ENCODE measurements around the gene LONRF3.
A peak's percentile ranks its signal among the peaks of the same experiment; 100 is the strongest.

LONRF3 gene

DNA sequence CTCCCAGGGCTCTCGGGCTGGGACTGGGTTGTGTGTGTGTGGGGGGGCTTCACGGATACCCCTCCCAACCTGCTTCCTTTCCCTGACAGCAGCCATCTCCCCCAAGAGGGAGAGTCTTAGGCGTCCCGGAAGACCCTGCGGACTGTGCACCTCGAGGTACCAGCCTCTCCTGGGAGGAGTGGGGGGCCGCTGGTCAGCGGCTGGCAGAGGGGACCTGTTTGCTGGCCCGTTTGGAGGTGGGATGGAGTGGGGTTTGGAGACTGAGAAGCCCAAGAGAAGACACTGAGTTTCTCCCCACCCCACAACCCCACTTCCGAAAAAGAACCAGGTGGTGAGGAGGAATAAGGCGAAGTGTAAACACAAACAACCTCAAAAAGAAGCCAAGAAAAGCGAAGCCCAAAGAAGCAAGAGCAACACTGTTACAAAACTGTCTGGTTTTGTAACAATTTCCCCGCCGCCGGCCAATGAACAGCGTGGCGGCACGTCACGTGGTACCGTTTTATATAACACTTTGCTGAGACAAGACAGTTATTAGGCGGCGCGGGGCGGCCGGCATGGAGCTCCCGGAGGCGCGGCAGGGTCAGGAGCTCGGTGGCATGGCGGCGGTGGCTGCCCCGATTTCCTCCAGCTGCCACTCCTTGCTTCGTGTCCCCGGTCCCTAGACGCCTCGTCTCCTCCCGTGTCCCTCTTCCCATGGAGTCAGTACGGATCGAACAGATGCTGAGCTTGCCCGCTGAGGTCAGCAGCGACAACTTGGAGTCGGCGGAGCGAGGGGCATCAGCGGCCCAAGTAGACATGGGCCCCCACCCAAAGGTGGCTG is at the start of gene LONRF3:
Gene LONRF3, plus strand, starts transcription at position 531 of the 820 bp plus-strand sequence. Its CDS starts 163 bp downstream, at position 694.
- DNase-seq (ENCODE audit: low read depth), result peak; percentile 33

- no peak for DNase-seq (ENCODE audit: low read depth)
Measured at GRCh38 chrX:118928151-118928550, 46.3 kb upstream of the LONRF3 start.

DNA sequence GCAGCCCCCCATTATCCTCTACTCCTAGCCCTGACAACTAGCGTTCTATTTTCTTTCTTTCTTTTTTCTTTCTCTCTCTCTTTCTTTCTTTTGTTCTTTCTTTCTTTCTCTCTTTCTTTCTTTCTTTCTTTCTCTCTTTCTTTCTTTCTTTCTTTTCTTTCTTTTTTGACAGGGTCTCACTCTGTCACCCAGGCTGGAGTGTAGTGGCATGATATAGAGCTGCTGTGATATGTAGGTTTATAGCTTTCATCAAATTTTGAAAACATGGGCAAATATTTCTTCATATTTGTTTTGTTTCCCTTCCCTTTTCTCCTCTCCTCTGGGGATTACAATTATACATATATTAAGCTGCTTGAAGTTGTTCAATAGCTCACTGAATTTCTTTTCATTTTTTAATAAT is 39.1 kb upstream of the LONRF3 start:
- no peak for DNase-seq (ENCODE audit: low read depth)

GRCh38 chrX:118941147-118941546 is 33.3 kb upstream of the LONRF3 start:
- DNase-seq (ENCODE audit: low read depth), result no peak

DNA sequence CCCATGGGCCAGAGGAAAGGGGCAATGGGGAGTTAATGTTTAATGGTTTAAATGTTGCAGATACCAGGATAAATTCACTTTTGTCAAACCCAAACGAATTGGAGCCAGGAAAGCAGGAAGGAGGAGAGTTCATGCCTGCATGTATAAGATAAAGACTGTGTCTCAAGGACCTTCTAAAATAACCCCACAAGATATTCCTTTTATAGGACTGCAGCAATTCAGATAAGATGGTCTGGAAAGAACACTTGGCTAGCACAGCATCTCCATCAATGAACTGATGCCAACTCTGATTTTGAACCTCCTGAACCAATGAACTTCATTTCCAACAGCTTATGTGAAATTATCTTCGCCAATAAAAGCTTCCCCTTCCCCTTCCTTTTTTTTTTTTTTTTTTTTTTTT is 31.3 kb upstream of the LONRF3 start:
- no peak for DNase-seq (ENCODE audit: low read depth)

GRCh38 chrX:118945921-118946320 is 28.5 kb upstream of the LONRF3 start:
- no peak for DNase-seq (ENCODE audit: low read depth)

DNA sequence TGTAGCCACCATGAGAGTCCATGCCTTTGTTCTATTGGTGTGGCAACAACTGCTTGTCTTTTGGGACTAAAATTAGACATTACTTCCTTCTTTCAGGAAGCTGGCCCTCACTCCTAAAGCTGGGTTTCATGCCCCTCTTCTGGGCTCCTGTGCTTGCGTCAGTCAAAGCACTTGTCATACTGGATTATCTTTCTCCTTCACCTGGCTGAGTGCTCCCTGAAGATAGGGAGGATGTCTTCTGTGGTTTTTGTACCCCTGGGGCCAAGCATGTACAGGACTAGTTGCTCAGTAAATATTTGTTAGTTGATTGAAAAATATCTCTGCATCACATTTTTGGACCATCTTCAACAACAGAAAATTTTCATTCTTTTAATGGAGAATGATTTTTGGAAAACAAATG is 26.1 kb upstream of the LONRF3 start:
- no peak for DNase-seq (ENCODE audit: low read depth)

GRCh38 chrX:118961866-118962560 is 12.4 kb upstream of the LONRF3 start:
- no peak for DNase-seq (ENCODE audit: low read depth)

DNA sequence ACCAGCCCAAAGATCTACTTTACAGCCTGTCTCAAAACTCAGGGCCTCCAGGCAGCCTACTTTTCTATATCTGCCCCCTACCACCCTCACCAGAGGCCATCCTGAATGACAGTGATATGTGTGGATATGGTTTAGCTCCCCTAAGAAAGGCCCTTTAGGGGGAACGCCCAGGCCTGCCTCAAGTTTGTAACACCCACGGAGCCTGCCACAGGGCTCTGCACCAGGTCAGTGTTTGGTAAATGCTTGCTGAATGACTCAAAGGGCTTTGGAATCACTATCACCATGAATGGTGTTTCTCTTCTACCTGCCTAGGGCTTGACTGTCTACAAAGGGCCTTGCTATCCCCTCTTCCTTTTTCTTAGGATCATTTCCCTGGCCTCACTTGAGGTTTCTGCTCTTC is 11.3 kb upstream of the LONRF3 start:
- no peak for DNase-seq (ENCODE audit: low read depth)

DNA sequence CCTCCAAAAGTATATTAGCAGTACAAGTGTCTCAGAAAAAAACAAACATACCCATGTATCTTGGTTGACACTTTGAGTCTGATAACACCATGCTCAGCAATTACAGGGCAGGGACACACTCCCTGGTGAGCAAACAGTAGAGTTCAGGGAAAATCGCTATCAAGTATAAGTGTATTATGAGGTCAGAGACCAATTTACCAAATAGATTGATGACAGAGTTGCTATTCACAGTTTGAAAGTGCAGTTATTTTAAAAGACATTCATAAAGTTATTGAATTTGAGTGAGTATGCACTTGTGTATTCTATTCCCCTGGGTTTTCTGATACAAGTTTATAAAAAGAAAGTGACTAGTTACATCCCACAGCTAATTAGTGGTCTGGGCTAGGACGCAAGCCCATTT is 10.2 kb upstream of the LONRF3 start:
- DNase-seq (ENCODE audit: low read depth), result no peak

DNA sequence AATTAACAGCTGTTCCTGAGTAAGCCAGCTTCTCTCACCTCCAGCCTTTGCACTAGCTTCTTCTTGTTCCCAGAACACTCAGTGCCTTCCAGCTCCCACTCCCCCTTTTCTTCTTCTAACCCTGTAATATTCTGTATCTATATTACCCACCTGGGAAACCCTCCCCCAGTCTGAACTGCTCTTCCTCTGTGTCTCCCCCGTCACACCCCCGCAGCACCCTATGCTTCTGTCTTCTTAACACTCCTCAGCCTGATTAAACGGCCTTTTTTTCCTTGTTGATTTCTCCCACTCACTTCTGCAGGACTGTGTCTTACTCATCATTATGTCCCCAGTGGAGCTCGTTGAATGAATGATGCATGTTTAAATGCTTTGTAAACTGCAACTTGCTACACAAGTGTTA is 9.0 kb upstream of the LONRF3 start:
- DNase-seq (ENCODE audit: low read depth), result no peak

DNA sequence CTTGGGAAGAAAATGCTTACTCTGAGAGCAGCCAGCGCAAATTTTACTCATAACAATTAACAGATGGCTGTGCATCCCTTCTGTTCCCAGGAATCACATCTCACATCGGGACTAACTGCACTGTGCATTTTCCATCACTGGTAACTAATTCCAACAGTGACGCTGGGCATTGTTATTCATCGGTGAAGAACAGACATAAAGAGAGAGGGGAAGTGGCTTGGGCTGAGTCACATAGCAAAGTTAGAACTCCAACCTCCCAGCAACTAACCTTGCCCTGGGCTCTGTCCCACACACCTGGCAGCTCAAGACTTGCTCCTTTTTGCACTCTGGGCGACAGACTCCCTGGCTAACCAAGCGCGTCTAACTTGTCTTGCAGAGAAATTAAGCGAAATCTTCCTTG is 6.4 kb upstream of the LONRF3 start:
- no peak for DNase-seq (ENCODE audit: low read depth)

- no peak for DNase-seq (ENCODE audit: low read depth)
Measured at GRCh38 chrX:118971552-118971951, 2.9 kb upstream of the LONRF3 start.

DNA sequence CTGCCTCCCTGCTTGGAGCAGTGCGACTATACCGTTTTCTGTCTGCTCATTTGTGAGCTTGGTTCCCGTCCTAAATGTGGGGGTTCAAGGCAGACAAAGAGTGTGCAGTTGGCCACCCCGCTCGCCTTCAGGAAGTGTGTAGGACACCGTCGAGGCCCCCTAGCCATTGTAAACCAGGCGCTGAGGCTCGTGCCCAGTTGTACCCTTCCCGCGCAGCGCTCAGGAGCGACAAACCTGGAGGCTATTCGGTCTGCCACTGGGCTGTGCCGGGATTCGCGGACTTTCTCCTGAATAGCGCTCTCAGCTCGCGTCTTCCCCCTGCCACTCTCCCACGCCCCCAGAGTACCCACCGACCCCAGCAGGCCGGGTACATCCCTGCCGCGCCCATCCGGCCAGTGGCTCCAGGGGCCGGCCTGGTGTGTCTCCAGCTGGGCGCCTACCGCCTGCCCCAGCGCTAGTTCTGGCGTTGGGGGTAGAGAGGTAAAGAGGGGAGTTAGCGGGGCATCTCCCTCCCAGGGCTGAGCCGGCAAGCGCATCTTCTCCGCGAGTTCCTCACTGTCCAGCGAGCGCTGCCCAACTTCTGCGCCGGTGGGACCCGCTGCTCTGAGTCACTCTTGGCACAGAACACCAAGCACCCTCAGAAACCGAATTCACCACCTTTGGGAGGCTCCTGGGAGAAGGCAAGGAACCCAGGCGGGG is 880 bp upstream of the LONRF3 start:
- no peak for DNase-seq (ENCODE audit: low read depth)

DNA sequence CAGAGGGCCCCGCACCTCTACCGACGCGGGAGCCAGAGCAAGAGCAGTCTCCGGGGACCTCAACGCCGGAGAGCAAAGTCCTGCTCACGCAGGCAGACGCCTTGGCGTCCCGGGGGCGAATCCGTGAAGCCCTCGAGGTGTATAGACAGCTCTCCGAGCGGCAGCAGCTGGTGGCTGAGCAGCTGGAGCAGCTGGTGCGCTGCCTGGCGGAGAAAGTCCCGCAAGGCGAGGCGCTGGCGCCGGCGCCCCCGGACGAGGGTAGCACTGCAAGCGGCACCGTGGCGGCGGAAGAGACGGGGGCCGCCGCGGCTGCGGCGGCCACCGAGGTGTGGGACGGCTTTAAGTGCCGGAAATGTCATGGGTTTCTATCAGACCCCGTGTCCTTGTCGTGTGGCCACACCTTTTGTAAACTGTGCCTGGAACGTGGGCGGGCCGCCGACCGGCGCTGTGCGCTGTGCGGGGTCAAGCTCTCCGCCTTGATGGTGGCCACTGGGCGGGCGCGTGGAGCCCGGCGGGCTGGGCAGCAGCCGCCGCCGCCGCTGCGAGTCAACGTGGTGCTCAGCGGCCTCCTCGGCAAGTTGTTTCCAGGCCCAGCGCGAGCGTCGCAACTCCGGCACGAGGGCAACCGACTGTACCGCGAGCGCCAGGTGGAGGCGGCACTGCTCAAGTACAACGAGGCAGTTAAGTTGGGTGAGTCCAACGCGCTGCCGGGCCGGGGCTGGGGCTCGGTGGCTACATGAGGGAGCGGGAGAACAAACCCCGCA is 672 bp downstream of the LONRF3 start:
- DNase-seq (ENCODE audit: low read depth), result peak; percentile 39

DNA sequence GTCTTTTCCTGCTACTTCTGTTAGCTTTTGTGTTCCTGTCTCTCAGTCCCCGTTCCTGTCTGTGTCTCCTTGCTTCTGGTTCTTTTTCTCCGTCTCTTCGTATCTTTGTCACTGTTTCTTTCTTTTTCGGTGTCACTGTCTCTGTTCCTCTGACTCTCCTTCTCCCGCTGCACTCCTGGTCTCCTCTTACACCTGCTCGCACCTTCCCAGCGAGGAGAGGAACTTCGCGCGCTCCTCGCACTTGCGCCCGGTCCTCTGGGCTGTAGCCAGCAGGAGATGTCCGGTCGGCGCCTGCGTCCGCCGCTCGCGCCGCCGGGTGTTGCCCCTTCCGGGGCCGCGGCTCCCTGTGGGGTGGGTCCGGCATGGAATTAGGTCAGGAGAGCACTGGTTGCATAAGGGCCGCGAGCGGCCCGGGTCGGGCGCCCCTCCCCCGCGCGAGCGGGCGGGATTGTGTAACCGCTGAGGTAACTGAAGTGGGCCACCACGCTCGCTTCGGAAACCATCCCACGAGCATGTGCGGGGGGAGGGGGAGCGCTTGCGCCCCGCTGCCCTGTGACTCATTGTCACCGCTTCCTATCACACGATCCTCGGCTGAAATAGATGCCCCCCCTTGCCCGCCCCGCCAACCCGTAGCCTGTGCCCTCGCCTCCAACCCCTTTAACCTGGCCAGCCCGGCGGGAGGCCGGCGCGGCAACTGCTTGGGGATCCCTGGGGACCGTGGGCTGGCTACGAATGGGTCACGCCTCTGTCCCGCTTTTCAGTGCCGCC is 1.6 kb downstream of the LONRF3 start:
- peak; percentile 68 for DNase-seq (ENCODE audit: low read depth)

GRCh38 chrX:118976599-118977340 is 2.4 kb downstream of the LONRF3 start:
- DNase-seq (ENCODE audit: low read depth), result no peak

DNA sequence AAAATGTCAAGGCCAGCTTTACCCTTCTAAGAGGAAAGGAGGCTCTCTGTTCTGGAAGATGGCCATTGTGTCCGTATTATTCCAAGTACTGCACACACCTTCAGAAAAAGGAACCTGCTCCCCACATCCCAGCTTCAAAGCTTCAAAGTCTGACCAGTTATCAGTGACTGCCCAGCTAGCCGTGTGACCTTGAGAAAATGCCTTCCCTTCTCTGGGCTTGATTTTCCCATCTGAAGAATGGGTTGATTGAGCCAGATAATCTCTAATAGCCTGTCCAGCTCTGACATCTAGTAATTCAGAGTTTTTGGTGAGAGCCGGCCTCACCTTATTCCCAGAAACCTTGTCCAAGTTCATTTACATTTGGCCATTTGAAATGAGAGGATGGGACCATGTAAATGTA is 3.0 kb downstream of the LONRF3 start:
- DNase-seq (ENCODE audit: low read depth), result no peak

GRCh38 chrX:118978451-118978850 is 4.0 kb downstream of the LONRF3 start:
- no peak for DNase-seq (ENCODE audit: low read depth)

GRCh38 chrX:118980761-118981160 is 6.3 kb downstream of the LONRF3 start:
- no peak for DNase-seq (ENCODE audit: low read depth)

- DNase-seq (ENCODE audit: low read depth), result no peak
Measured at GRCh38 chrX:118983513-118983912, 9.1 kb downstream of the LONRF3 start.

Data from stimulated activated CD8-positive, alpha-beta memory T cell treated with anti-CD3 and anti-CD28 coated beads, Interleukin-12 subunit alpha, Interleukin-12 subunit beta, amount 100 ng/mL, for 4 hours (primary cell).